HFF-Myc (cell line): ENCODE data around the gene PSME1.

Experiments
- DNase-seq: peaks from one replicate; pipeline ENCODE4 v3.0.0-alpha.2; 2011; ENCODE audit warnings: low read depth; ENCODE audit errors: extremely low read depth
- H3K4me3 ChIP-seq: replicated peaks from 2 replicates; pipeline ENCODE4 v1.5.1; 2011; ENCODE audit warnings: low read depth, mild to moderate bottlenecking, control low read depth, low read length
- TF ChIP-seq, protein P1 (sequence below): IDR thresholded peaks from 2 replicates; pipeline ENCODE4 v1.5.1; 2012; ENCODE audit warnings: mild to moderate bottlenecking, low read depth, low read length, control low read depth; ENCODE audit errors: missing control alignments

The PSME1 gene

DNA sequence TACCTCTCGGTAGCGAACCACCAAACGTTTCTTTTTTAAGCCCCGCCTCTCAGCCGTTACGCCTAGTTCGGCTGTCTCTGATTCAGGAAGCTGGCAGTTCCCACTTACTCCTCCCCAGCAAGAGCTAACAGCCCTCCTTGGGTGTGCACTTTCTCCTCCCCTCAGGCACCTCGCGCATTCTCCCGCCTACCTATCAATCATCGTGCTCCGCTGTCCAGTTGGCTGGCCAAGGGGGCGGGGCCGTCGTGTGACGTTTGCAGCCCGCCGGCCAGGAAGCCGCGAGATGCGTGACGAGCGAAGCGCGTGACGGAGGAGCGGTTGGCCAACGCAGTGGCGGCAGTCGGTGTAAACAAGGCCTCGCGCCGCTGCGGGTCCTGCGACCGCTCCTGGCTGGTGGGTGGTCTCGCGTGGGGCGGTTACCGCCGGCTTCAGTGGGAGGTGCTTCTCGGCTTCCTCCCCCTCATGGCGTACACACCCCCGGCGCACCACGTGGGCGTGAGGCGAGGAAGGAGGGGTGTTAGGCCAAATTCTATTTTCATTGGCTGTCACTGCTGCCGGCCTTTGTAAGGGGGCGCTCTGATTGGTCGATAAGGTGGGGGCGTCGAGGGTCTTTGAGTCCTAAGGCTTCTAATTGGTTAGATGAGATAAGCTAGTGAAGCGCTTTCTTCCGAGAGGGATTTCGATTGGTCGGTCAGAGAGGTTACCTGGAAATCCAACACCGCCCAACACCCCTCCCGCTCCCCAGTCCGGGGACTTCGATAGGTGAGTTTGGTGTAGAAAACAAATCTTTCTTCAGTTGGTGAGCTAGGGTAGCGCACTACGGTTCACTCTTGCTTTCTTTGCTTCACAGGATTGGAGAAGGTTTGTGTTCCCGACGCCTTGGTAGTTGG lies 21.2 kb upstream of the PSME1 start, which contains the start of the genes DCAF11 and NRL:
DCAF11 (plus strand) TSS at position 246 of the 890 bp plus-strand sequence. CDS start 818 bp downstream, outside the sequence.
NRL (minus strand) TSS at position 418 of the 890 bp plus-strand sequence. CDS start 32,101 bp downstream, outside the sequence.
- TF ChIP-seq, protein P1, sequence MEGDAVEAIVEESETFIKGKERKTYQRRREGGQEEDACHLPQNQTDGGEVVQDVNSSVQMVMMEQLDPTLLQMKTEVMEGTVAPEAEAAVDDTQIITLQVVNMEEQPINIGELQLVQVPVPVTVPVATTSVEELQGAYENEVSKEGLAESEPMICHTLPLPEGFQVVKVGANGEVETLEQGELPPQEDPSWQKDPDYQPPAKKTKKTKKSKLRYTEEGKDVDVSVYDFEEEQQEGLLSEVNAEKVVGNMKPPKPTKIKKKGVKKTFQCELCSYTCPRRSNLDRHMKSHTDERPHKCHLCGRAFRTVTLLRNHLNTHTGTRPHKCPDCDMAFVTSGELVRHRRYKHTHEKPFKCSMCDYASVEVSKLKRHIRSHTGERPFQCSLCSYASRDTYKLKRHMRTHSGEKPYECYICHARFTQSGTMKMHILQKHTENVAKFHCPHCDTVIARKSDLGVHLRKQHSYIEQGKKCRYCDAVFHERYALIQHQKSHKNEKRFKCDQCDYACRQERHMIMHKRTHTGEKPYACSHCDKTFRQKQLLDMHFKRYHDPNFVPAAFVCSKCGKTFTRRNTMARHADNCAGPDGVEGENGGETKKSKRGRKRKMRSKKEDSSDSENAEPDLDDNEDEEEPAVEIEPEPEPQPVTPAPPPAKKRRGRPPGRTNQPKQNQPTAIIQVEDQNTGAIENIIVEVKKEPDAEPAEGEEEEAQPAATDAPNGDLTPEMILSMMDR = no peak
- peak; percentile 99 for DNase-seq
- peak within 1 kb of the TSS; percentile 82 for H3K4me3 ChIP-seq

DNA sequence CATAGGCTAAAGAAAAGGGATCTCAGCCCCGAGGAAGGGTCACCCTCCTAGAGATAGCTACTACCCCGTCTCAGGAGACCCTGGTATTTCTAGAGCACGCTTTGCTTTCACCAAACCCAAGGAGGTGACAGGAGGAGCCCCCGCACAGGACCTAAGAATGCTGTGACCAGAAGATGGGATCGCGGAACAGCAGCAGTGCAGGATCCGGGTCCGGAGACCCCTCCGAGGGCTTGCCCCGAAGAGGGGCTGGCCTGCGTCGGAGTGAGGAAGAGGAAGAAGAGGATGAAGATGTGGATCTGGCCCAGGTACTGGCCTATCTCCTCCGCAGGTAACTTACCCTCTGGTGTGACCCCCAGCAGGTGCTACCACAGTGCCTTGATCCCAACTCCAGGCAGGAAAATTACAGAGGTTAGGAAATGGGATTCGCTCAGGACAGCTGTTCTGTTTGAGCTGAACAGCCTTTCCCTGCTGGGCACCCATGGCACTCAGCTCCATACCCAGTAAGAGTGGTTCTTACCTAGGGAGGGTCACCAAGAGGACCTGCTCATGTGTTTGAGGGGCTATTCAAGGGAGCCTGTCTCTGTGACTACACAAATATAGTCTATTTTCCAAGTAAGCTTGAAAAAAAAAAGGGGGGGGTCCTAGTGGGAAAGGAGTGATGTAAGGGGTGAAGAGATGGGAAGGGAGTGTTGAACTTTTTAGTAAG lies 20.4 kb upstream of the PSME1 start:
- TF ChIP-seq, protein P1 = no peak
- H3K4me3 ChIP-seq = peak overlapping the region; percentile 82
- no peak for DNase-seq

DNA sequence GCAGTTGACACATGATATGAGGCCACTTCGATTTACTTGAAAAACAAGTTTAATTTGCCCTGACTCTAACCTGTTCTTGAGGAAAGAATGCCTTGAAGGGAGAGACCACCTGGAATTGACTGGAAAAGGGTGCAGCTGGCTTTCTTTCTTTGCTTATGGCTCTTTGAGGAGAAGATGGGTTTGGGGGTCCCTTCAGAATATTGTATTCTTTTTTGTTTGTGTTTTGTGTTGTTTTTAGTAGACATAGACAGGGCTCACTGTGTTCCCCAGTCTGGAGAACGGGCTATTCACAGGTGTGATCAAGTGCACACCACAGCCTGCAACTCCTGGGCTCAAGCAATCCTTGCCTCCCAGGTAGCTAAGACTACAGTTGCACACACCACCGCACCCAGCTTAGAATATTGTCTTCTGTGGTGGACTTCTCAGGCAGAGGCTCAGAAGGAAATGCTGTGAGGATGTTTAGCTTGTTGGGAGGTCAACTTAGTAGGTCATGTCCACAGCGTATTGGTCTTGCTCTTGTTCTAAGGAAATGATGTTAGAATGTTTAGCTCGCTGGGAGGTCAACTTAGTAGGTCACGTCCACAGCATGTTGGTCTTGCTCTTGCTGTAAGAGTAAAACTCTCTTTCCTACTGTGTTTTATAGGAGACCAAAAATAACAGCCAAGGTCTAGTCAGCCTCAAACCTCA lies 19.7 kb upstream of the PSME1 start:
- TF ChIP-seq, protein P1 = no peak
- peak overlapping the region; percentile 82 for H3K4me3 ChIP-seq

DNA sequence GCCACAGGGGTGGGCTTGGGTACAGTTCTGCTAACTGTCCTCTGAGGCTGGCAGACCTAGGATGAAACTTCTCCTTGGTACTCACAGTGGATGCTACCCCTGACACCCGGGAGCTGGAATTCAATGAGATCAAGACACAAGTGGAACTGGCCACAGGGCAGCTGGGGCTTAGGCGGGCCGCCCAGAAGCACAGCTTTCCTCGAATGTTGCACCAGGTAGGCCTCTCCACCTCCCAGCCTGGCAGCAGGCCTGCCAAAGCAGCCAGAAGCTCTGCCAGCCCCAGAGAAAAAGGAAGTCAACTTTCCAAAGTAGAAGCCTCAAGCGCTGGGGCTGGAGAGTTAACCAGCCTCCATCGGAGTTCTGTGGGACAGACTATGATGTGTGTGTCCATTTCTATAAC lies 18.8 kb upstream of the PSME1 start:
- no peak for DNase-seq
- no peak overlapping the region for H3K4me3 ChIP-seq
- TF ChIP-seq, protein P1 = no peak

More for the DNA sequence above, 19.7 kb upstream of the PSME1 start:
- no peak for DNase-seq

DNA sequence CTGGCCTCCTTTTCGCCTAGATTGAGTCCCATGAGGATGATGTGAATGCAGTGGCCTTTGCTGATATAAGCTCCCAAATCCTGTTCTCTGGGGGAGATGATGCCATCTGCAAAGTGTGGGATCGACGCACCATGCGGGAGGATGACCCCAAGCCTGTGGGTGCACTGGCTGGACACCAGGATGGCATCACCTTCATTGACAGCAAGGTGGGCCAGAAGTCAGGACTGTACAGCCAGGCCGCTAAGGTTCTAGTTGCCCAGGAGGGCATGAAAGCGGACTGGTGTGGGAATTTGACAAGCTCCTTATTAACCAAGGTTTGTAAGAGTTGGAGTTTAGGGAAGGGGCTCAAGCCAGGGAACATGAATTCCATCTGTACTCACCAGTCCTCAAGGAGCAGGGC lies 16.3 kb upstream of the PSME1 start:
- DNase-seq = no peak
- TF ChIP-seq, protein P1 = no peak
- no peak overlapping the region for H3K4me3 ChIP-seq

DNA sequence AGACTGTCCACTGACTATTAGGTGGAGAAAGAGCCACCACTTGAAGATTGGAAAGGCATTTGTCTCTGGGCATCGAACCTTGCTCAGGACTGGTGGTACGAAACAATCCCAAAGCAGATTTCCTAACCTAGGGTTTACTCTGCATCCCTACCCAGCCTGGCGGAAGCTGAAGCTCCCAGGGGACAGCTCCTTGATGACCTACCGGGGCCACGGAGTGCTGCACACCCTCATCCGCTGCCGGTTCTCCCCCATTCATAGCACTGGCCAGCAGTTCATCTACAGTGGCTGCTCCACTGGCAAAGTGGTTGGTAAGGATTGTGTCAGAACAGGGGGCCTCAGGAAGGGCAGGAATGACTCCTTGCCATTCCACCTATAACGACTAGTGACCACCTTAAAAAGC lies 14.8 kb upstream of the PSME1 start:
- DNase-seq = no peak
- TF ChIP-seq, protein P1 = no peak

More for the DNA sequence above, 14.8 kb upstream of the PSME1 start:
- H3K4me3 ChIP-seq = no peak overlapping the region
